Measurements from ENCODE around the gene HS1BP3.

Gene HS1BP3

DNA sequence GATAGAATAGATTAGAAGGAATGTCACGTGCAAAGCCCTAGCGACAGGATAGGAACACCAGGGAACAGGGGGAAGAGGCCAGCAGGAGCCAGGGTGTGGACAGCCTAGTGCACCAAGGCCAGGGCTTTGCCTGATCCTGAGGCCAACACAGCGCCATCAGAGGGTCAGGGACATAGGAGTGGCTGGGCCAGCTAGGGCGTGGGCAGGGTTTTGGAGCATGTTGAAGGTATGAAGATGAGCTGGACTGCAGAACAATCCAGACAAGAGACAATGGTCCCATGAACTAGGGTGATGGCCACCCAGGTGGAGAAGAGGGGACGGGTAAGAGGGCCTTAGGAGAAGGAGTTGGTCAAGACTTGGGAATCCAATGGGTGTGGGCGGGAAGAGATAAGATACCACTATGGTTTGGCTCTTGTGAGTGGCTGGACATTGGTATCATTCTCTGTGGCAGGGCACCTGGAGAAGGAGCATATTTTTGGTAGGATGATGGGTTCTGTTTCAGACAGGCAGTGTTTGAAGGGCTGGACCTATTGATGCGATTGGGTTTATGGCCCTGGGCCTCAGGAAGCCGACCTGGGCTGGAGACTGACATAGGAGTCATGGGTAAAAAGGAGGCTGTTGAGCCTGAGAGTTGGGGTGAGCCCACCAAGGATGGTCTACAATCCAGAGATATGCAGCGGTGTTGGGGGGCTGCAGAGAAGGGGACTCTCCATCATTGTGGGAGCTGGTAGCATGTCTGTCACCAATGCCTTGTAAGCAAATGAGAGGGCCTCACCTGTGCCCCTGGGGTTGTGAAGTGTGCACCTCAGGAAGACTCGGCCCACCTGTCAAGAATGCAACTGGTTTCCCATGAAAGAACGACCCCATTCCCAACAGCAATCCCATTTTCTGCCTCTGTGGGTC, 2.0 kb upstream of the HS1BP3 start:
- peaks cover 5% of the 10 kb centered on the region; the same call in 1 of the 2 replicates for H3K79me2 ChIP-seq (ENCODE audit: insufficient read depth, low read length)
- peaks cover 5% of the 10 kb centered on the region for H3K27me3 ChIP-seq (ENCODE audit: insufficient read depth, low read length, poor library complexity)
- peaks cover 23% of the 10 kb centered on the region for H3K4me1 ChIP-seq (ENCODE audit: insufficient read depth, low read length)
- no peak overlapping the region for H3K4me3 ChIP-seq (ENCODE audit: low read depth in 1 of 2, low read length in 2 of 2)
- H3K4me2 ChIP-seq (ENCODE audit: insufficient read depth, low read length) = no peak overlapping the region
- TF ChIP-seq, protein P1, sequence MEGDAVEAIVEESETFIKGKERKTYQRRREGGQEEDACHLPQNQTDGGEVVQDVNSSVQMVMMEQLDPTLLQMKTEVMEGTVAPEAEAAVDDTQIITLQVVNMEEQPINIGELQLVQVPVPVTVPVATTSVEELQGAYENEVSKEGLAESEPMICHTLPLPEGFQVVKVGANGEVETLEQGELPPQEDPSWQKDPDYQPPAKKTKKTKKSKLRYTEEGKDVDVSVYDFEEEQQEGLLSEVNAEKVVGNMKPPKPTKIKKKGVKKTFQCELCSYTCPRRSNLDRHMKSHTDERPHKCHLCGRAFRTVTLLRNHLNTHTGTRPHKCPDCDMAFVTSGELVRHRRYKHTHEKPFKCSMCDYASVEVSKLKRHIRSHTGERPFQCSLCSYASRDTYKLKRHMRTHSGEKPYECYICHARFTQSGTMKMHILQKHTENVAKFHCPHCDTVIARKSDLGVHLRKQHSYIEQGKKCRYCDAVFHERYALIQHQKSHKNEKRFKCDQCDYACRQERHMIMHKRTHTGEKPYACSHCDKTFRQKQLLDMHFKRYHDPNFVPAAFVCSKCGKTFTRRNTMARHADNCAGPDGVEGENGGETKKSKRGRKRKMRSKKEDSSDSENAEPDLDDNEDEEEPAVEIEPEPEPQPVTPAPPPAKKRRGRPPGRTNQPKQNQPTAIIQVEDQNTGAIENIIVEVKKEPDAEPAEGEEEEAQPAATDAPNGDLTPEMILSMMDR (IDR thresholded peaks at IDR 0.05; ENCODE audit: borderline replicate concordance, extremely low read depth, low read length, poor library complexity, severe bottlenecking) = no peak
- TF ChIP-seq EZH2 (IDR thresholded peaks at IDR 0.05; ENCODE audit: borderline replicate concordance, low read depth, low read length, severe bottlenecking) = no peak
- no peak overlapping the region for H3K27ac ChIP-seq (ENCODE audit: low read length)
- H4K20me1 ChIP-seq (ENCODE audit: insufficient read depth, low read length) = no peaks in the 10 kb centered on the region
- H3K9me3 ChIP-seq (ENCODE audit: insufficient read depth, low read length, severe bottlenecking) = no peaks in the 10 kb centered on the region
- H2AFZ ChIP-seq (ENCODE audit: low read depth, low read length) = 0 out of 2 replicates have a peak overlapping the region, but pooled peaks have one; percentile 81
- no peak for DNase-seq
- no peaks in the 10 kb centered on the region for H3K36me3 ChIP-seq (ENCODE audit: insufficient read depth, low read length)
- no peak overlapping the region for H3K9ac ChIP-seq (ENCODE audit: low read depth, low read length)
- ATAC-seq (ENCODE audit: insufficient read depth, low read depth) = no peak

DNA sequence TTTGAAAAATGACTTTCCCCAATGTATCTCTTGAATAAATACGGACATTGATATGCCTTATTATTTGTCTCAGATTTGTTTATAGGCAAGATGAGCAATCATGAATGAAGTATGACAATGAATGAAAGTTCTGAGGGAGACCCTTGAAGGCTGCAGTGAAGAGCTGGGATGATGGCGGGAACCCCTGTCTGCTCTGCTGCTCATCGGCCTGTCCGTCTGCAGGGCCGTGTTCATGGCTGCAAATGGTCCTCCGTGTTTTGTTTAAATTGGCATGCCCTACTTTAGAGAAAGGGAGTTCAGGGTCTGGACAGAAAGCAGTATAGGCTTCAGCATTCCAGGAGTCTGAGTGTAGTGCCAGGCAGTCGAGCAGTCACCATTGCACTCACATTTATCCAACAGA, 1.2 kb upstream of the HS1BP3 start:
- Histone ChIP-seq H3K4me1 (ENCODE audit: insufficient read depth, low read length) (peaks cover 23% of the 10 kb centered on the region), H3K4me3 (ENCODE audit: low read depth in 1 of 2, low read length in 2 of 2) (no peak overlapping the region), H3K36me3 (ENCODE audit: insufficient read depth, low read length) (no peaks in the 10 kb centered on the region), H3K79me2 (ENCODE audit: insufficient read depth, low read length) (peaks cover 5% of the 10 kb centered on the region; the same call in 1 of the 2 replicates), H3K27me3 (ENCODE audit: insufficient read depth, low read length, poor library complexity) (no peaks in the 10 kb centered on the region), H2AFZ (ENCODE audit: low read depth, low read length) (peak overlapping the region; percentile 81), H4K20me1 (ENCODE audit: insufficient read depth, low read length) (no peaks in the 10 kb centered on the region), H3K27ac (ENCODE audit: low read length) (no peak overlapping the region), H3K9me3 (ENCODE audit: insufficient read depth, low read length, severe bottlenecking) (no peaks in the 10 kb centered on the region), H3K9ac (ENCODE audit: low read depth, low read length) (no peak overlapping the region), H3K4me2 (ENCODE audit: insufficient read depth, low read length) (no peak overlapping the region)
- DNase-seq (no peak), ATAC-seq (ENCODE audit: insufficient read depth, low read depth) (no peak)
- TF ChIP-seq EZH2 (IDR thresholded peaks at IDR 0.05; ENCODE audit: borderline replicate concordance, low read depth, low read length, severe bottlenecking) = no peak
- TF ChIP-seq, protein P1 (IDR thresholded peaks at IDR 0.05; ENCODE audit: borderline replicate concordance, extremely low read depth, low read length, poor library complexity, severe bottlenecking) = no peak

DNA sequence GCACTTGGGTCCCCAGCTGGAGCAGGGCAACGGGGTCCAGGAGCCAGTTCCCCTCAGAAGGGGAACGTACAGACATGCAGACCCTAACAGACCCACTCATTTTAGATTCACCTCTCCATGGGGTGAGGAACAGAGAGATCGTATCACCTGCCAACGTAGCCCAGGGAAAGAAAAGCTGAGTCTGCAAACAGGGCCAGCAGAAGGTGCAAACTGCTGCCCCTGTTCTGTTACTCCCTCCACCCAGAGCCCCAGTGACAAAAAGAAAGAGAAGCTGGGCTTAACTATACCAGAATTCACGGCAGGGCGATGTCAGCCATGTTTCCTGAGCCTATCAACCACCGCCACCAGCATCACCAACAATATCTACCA, 817 bp upstream of the HS1BP3 start:
- Histone ChIP-seq H4K20me1 (ENCODE audit: insufficient read depth, low read length) (no peaks in the 10 kb centered on the region), H3K4me3 (ENCODE audit: low read depth in 1 of 2, low read length in 2 of 2) (peak overlapping the region in 1 of 2 experiments; percentile 89; a peak in 2 of 4 replicates), H3K36me3 (ENCODE audit: insufficient read depth, low read length) (no peaks in the 10 kb centered on the region), H2AFZ (ENCODE audit: low read depth, low read length) (peak overlapping the region; percentile 81), H3K27ac (ENCODE audit: low read length) (peak overlapping the region; percentile 65; the same call in 1 of the 2 replicates), H3K9ac (ENCODE audit: low read depth, low read length) (peak overlapping the region; percentile 86), H3K9me3 (ENCODE audit: insufficient read depth, low read length, severe bottlenecking) (no peaks in the 10 kb centered on the region), H3K4me1 (ENCODE audit: insufficient read depth, low read length) (peaks cover 23% of the 10 kb centered on the region), H3K79me2 (ENCODE audit: insufficient read depth, low read length) (peaks cover 5% of the 10 kb centered on the region; the same call in 1 of the 2 replicates), H3K27me3 (ENCODE audit: insufficient read depth, low read length, poor library complexity) (no peaks in the 10 kb centered on the region), H3K4me2 (ENCODE audit: insufficient read depth, low read length) (peak overlapping the region; percentile 99)
- ATAC-seq (ENCODE audit: insufficient read depth, low read depth) (no peak), DNase-seq (no peak)
- TF ChIP-seq EZH2 (IDR thresholded peaks at IDR 0.05; ENCODE audit: borderline replicate concordance, low read depth, low read length, severe bottlenecking) = no peak
- TF ChIP-seq, protein P1 (IDR thresholded peaks at IDR 0.05; ENCODE audit: borderline replicate concordance, extremely low read depth, low read length, poor library complexity, severe bottlenecking) = no peak

All from DND-41 (cell line).